Measurements from ENCODE around the gene CD300LB. TPM values are rescaled to one million over a fixed set of nuclear protein-coding genes. Genes with fewer than 3 reads are reported as not detected.
A peak's percentile ranks its signal among the peaks of the same experiment; 100 is the strongest.
"Not testable (repeated sequence)": the region's sequence is repeated elsewhere in the genome, so short reads cannot be mapped to it uniquely, and the experiment has no call there.

The CD300LB gene
- 1.5 TPM for total RNA-seq
- long read RNA-seq = 0 reads

GRCh38 chr17:74531231-74531761 is at the start of gene CD300LB:
CD300LB (minus strand) TSS chr17:74531475; CDS start chr17:74531350, 125 bp downstream.
- no peaks in the 10 kb centered on the region for H3K36me3 ChIP-seq
- H3K4me1 ChIP-seq = peaks cover 7% of the 10 kb centered on the region
- ATAC-seq (peak; percentile 37 to 39), DNase-seq (peak; percentile 48)
- no peaks in the 10 kb centered on the region for H3K27me3 ChIP-seq (ENCODE audit: low read depth)
- intact Hi-C loops (cut with DNase I) = no loop called here
- no peak for TF ChIP-seq CTCF (IDR thresholded peaks at IDR 0.05)
- H3K4me3 ChIP-seq = peak within 1 kb of the TSS; percentile 32
- peak within 1 kb of the TSS; percentile 51 for H3K27ac ChIP-seq
- H3K9me3 ChIP-seq = no peaks in the 10 kb centered on the region

GRCh38 chr17:74579900-74580299 is 48.6 kb upstream of the CD300LB start:
- Histone ChIP-seq H3K9me3 (no peaks in the 10 kb centered on the region), H3K4me3 (no peak overlapping the region), H3K27ac (no peak overlapping the region), H3K4me1 (no peaks in the 10 kb centered on the region), H3K36me3 (no peaks in the 10 kb centered on the region), H3K27me3 (ENCODE audit: low read depth) (no peaks in the 10 kb centered on the region)
- no peak for DNase-seq
- TF ChIP-seq CTCF (IDR thresholded peaks at IDR 0.05) = no peak
- intact Hi-C loops (cut with DNase I) = no loop called here
- peak; percentile 35 to 48 for ATAC-seq

- intact Hi-C loops (cut with DNase I) = no loop called here
- DNase-seq = no peak
- H3K27ac ChIP-seq = no peak overlapping the region
- H3K4me1 ChIP-seq = no peaks in the 10 kb centered on the region
- no peak overlapping the region for H3K4me3 ChIP-seq
- no peaks in the 10 kb centered on the region for H3K9me3 ChIP-seq
- ATAC-seq = no peak
- no peaks in the 10 kb centered on the region for H3K27me3 ChIP-seq (ENCODE audit: low read depth)
- H3K36me3 ChIP-seq = no peaks in the 10 kb centered on the region
- TF ChIP-seq CTCF (IDR thresholded peaks at IDR 0.05) = no peak
These were observed 47.7 kb upstream of the CD300LB start for GRCh38 chr17:74578979-74579378.

GRCh38 chr17:74574489-74575142 is 43.3 kb upstream of the CD300LB start:
- H3K27me3 ChIP-seq (ENCODE audit: low read depth) = no peaks in the 10 kb centered on the region
- no peak for ATAC-seq
- H3K9me3 ChIP-seq = no peaks in the 10 kb centered on the region

GRCh38 chr17:74573635-74574034 is 42.4 kb upstream of the CD300LB start:
- H3K27me3 ChIP-seq (ENCODE audit: low read depth); H3K36me3 ChIP-seq; intact Hi-C loops (cut with DNase I); DNase-seq; H3K4me3 ChIP-seq; H3K4me1 ChIP-seq; ATAC-seq; H3K9me3 ChIP-seq; H3K27ac ChIP-seq: not testable (repeated sequence)

More at GRCh38 chr17:74574489-74575142, 43.3 kb upstream of the CD300LB start:
- H3K4me1 ChIP-seq = peaks cover 4% of the 10 kb centered on the region
- no peak for TF ChIP-seq CTCF (IDR thresholded peaks at IDR 0.05)
- no peak overlapping the region for H3K4me3 ChIP-seq
- intact Hi-C loops (cut with DNase I) = no loop called here
- H3K36me3 ChIP-seq = no peaks in the 10 kb centered on the region
- H3K27ac ChIP-seq = no peak overlapping the region
- DNase-seq = no peak

- Histone ChIP-seq H3K27me3 (ENCODE audit: low read depth) (no peaks in the 10 kb centered on the region), H3K4me1 (peaks cover 8% of the 10 kb centered on the region), H3K4me3 (no peak overlapping the region), H3K27ac (no peak overlapping the region), H3K36me3 (no peaks in the 10 kb centered on the region), H3K9me3 (no peaks in the 10 kb centered on the region)
- TF ChIP-seq CTCF (IDR thresholded peaks at IDR 0.05) = no peak
- ATAC-seq (no peak), DNase-seq (no peak)
- intact Hi-C loops (cut with DNase I) = no loop called here
These were observed 41.9 kb upstream of the CD300LB start for GRCh38 chr17:74573169-74573568.

All from lower lobe of right lung (tissue), 2 donors.